Activated T-cell treated with anti-CD3 and anti-CD28 coated beads, Interleukin-2, amount 50 U/mL, for 48 hours (primary cell): Measurements from ENCODE around the gene FBP1.
"Not testable (repeated sequence)": the region's sequence is repeated elsewhere in the genome, so short reads cannot be mapped to it uniquely, and the experiment has no call there.

ENCODE experiments used
- DNase-seq, 2 experiments: peaks; one replicate each; pipeline ENCODE4 v3.0.0-alpha.2; 2020

Gene FBP1

GRCh38 chr9:94568250-94568889 lies 70.9 kb downstream of the FBP1 start:
- no peak for DNase-seq

DNA sequence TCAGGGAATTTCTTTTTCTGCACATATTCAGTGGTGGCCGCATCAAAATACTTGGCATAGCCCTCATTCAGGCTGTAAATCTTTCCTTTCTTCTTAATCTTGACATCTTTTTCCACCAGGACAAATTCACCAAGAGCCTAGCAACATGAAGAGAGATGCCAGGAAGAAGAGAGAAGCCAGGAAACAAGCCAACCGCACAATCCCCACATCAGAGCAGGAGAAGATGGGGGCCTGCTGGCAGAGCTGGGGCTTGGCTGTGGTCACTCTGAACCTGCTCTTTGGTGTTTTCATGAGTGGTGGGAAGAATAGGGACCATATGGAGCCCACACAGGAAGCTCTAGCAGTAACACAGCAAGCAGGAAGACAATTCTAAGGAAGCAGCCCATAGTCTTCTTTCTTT lies 72.0 kb downstream of the FBP1 start:
- no peak for DNase-seq

DNA sequence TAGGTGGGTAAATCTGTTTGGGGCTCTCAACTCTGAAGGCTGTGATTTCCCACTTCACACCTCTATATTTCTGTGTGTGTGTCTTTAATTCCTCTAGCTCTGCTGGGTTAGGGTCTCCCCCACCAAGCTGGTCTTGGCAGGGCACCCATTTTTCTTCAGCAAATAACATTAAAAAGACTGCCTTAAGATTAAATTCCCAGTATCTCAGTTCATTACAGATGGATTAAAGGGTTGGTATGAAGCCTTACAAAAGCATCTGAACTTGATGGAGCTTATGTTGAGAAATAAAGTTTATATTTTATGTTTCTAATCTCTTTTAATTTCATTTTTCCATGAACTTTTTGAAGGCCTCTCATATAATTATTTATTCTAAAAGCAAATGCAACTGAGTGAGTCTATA lies 72.8 kb downstream of the FBP1 start:
- no peak for DNase-seq

- DNase-seq = not testable (repeated sequence)
These were observed 75.0 kb downstream of the FBP1 start for GRCh38 chr9:94564279-94564678.

GRCh38 chr9:94563548-94563947 lies 75.8 kb downstream of the FBP1 start:
- DNase-seq = no peak

DNA sequence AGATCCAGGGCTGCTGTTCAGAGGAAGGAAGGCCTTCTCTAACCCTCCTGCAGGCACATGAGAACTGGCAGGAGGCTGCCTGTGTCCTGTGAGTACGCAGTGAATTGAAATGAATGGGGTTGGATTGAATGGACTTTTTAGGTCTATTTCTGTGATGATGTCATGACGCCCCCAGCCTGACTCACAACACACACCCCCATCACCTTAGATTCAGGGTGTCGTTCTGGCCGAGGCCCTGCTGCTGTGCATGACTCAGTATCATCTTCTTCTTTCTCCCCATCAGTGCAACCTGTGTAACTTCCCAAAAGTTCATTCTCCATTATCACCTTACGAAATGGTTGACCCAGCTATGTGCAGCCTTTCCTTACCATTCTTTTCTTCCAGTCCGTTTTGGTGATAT lies 79.1 kb downstream of the FBP1 start:
- peak; percentile 29 to 34 for DNase-seq

- no peak for DNase-seq
These were observed 81.9 kb downstream of the FBP1 start for GRCh38 chr9:94557376-94557775.

DNA sequence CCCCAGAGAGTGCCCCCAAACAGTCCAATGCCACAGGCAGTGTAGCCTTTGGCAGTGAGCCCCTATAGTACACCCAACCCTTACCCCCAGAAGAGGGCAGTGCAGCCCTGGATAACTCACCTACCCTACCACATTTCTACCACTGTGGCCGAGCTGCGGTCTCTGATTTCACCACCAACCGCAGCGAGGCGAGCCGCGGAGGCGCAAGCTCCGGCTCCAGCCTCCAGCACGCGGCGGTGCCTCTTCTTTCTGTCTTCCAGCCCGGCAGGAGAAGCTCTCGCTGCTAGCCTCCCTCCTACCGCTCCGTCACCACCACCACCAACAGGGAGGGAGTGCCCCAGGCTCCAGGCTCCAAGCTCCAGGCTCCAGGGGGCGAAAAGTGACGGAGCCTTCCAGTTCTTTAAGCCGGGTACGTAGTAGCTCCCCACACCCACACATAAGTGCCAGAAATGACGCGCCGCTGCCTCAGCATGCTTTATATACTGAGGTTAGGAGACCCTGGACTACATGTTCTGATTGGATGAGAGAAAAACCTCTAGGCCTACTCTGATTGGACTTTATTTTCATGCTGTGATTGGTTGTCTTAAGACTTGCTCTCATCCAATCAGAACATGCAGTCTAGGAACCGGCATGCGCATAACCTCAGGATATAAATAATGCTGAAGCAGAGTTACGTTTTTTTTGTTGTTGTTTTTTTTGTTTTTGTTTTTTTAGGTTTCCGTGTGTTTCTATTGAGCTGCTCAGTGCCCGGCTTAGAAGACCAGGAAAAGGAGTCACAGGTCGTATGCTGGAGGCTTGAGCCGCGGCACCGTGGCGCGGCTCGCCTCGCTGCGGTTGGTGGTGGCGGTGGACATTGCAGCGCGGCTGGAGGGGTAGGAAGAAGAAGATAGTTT lies 84.6 kb downstream of the FBP1 start, which contains the start of gene PCAT7:
PCAT7 (plus strand) TSS at position 645 of the 893 bp plus-strand sequence.
- DNase-seq = peak; percentile 38 to 58

- no peak for DNase-seq
These were observed 85.3 kb downstream of the FBP1 start for GRCh38 chr9:94554078-94554438.
